ENCODE results near the gene ZNF469. TPM values are rescaled to one million over a fixed set of nuclear protein-coding genes. Genes with fewer than 3 reads are reported as not detected.

Gene ZNF469
- total RNA-seq, 2 donors from 2014 or later, result 0.07 to 0.54 TPM

GRCh38 chr16:88431651-88432050, 48.9 kb downstream of the ZNF469 start:
- no peak for DNase-seq (ENCODE audit: low spot score in 2 of 2)
- Mint-ChIP-seq H3K9me3 (no peaks in the 10 kb centered on the region), H3K27ac (no peak overlapping the region), H3K36me3 (no peaks in the 10 kb centered on the region)
- ATAC-seq, result no peak

GRCh38 chr16:88432174-88432573, 49.4 kb downstream of the ZNF469 start:
- no peak overlapping the region for H3K27ac Mint-ChIP-seq
- ATAC-seq (no peak), DNase-seq (ENCODE audit: low spot score in 2 of 2) (no peak)
- H3K36me3 Mint-ChIP-seq, result no peaks in the 10 kb centered on the region
- no peaks in the 10 kb centered on the region for H3K9me3 Mint-ChIP-seq

Other genes with a start within 250 kb of the ZNF469 start
- 10 to 100 TPM; 15.5 to 25.1 TPM for gene ZFPM1, start 70.3 kb downstream of the ZNF469 start, total RNA-seq
- 10 to 100 TPM; 70.3 to 71.9 TPM for gene ZC3H18, start 187.4 kb downstream of the ZNF469 start, total RNA-seq

All from activated naive CD4-positive, alpha-beta T cell treated with anti-CD3 and anti-CD28 coated beads, Interleukin-2, amount 50 U/mL, for 72 hours (primary cell).